ENCODE results near the gene SLC22A5. TPM values are rescaled to one million over a fixed set of nuclear protein-coding genes. Genes with fewer than 3 reads are reported as not detected.

Gene SLC22A5
- total and polyA plus RNA-seq, 10 of the 15 experiments (the other 5 are each of a cell fraction or from before 2014, with no cell fraction given) = 1.1 to 4.4 (median 2.3) TPM

DNA sequence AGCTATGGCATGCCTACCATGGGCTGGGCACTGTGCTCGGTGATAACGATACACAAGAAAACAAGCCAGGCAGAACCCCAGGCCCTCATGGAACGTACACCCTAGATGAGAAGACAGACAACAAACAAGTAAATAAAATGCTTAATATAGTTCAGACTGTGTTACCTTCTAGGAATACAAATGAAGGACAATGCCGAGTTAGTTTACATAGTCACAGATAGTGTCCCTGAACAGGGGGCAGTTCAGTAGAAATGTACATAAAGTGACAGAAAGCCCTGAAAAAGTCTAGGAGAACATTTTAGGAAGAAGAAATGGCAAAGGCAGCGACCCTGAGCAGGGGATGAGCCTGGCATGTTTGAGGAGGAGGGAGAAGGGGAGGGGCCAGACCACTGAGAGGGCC lies 21.7 kb downstream of the SLC22A5 start:
- H2AFZ ChIP-seq (ENCODE audit: control insufficient read depth, low read depth, low read length) = no peak overlapping the region
- ChIA-PET CTCF (interaction anchor here (0.7 to 22.4 kb wide), 6 partner anchors 15 to 153 kb away, joined by 3 to 481 read pairs (median 4); no protein-coding TSS in a partner anchor), POLR2A (interaction anchor here (1.1 to 1.3 kb wide), 2 partner anchors 15 to 114 kb away, joined by 3 read pairs; no protein-coding TSS in a partner anchor), RAD21 (ENCODE audit: unreplicated experiment) (interaction anchor here (0.7 to 2.0 kb wide), 3 partner anchors 20 to 114 kb away, joined by 3 to 11 read pairs (median 3); no protein-coding TSS in a partner anchor), SMC1A (ENCODE audit: uncharacterized antibody, unreplicated experiment) (interaction anchor here (1.2 to 16.0 kb wide), 4 partner anchors 19 to 110 kb away, joined by 3 to 340 read pairs (median 26); no protein-coding TSS in a partner anchor)
- peaks cover 23% of the 10 kb centered on the region for H3K4me1 ChIP-seq (ENCODE audit: control insufficient read depth, insufficient read depth, low read length)
- no peak overlapping the region for H3K4me3 ChIP-seq
- no TSS peak for BruUV-seq (replicated peaks)
- H3K27me3 ChIP-seq (replicated peaks in 1 of 2; ENCODE audit: control insufficient read depth in 2 of 2, insufficient read depth in 2 of 2, low read length in 1 of 2) = no peaks in the 10 kb centered on the region
- in situ Hi-C loops (cut with MboI) = no loop called here
- no peak overlapping the region for H3K27ac ChIP-seq (ENCODE audit: control insufficient read depth, insufficient read depth)
- intact Hi-C loops (cut with micrococcal nuclease; ENCODE audit: unreplicated experiment) = no loop called here
- no peak overlapping the region for H3K9ac ChIP-seq (ENCODE audit: control insufficient read depth, insufficient read depth, low read length)
- ATAC-seq = no peak
- no peak for DNase-seq (ENCODE audit: low read depth, low spot score)
- FAIRE-seq = no peak
- H3K9me3 ChIP-seq (replicated peaks; ENCODE audit: control insufficient read depth, insufficient read depth, low read length) = no peaks in the 10 kb centered on the region
- no peak for TF ChIP-seq HDGF (IDR thresholded peaks at IDR 0.05)
- no peak for TF ChIP-seq STAT1 (conservative IDR thresholded peaks at IDR 0.05)
- no peak for TF ChIP-seq SREBF2 (IDR thresholded peaks at IDR 0.05; ENCODE audit: low read length)
- TF ChIP-seq PAX8 (IDR thresholded peaks at IDR 0.05) = no peak
- no peak for TF ChIP-seq BCL11A (IDR thresholded peaks at IDR 0.05; ENCODE audit: low read depth, low read length)
- TF ChIP-seq, protein P1, sequence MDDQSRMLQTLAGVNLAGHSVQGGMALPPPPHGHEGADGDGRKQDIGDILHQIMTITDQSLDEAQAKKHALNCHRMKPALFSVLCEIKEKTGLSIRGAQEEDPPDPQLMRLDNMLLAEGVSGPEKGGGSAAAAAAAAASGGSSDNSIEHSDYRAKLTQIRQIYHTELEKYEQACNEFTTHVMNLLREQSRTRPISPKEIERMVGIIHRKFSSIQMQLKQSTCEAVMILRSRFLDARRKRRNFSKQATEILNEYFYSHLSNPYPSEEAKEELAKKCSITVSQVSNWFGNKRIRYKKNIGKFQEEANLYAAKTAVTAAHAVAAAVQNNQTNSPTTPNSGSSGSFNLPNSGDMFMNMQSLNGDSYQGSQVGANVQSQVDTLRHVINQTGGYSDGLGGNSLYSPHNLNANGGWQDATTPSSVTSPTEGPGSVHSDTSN (IDR thresholded peaks at IDR 0.05; ENCODE audit: insufficient replicate concordance, low read depth, low read length) = no peak
- no peak for TF ChIP-seq RFX5 (IDR thresholded peaks at IDR 0.05; ENCODE audit: low read depth, low read length)
- no peak for TF ChIP-seq SUPT20H (IDR thresholded peaks at IDR 0.05; ENCODE audit: borderline replicate concordance, control insufficient read depth, low read depth, low read length)
- TF ChIP-seq, protein P2, sequence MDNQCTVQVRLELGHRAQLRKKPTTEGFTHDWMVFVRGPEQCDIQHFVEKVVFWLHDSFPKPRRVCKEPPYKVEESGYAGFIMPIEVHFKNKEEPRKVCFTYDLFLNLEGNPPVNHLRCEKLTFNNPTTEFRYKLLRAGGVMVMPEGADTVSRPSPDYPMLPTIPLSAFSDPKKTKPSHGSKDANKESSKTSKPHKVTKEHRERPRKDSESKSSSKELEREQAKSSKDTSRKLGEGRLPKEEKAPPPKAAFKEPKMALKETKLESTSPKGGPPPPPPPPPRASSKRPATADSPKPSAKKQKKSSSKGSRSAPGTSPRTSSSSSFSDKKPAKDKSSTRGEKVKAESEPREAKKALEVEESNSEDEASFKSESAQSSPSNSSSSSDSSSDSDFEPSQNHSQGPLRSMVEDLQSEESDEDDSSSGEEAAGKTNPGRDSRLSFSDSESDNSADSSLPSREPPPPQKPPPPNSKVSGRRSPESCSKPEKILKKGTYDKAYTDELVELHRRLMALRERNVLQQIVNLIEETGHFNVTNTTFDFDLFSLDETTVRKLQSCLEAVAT (IDR thresholded peaks at IDR 0.05) = no peak
- no peak for TF ChIP-seq MTA2 (IDR thresholded peaks at IDR 0.05; ENCODE audit: low read depth)
- no peak for TF ChIP-seq POLR2AphosphoS5 (IDR thresholded peaks at IDR 0.05; ENCODE audit: low read length)
- TF ChIP-seq RELA (IDR thresholded peaks at IDR 0.05; ENCODE audit: borderline replicate concordance, partially characterized antibody) = no peak
- TF ChIP-seq, protein P3, sequence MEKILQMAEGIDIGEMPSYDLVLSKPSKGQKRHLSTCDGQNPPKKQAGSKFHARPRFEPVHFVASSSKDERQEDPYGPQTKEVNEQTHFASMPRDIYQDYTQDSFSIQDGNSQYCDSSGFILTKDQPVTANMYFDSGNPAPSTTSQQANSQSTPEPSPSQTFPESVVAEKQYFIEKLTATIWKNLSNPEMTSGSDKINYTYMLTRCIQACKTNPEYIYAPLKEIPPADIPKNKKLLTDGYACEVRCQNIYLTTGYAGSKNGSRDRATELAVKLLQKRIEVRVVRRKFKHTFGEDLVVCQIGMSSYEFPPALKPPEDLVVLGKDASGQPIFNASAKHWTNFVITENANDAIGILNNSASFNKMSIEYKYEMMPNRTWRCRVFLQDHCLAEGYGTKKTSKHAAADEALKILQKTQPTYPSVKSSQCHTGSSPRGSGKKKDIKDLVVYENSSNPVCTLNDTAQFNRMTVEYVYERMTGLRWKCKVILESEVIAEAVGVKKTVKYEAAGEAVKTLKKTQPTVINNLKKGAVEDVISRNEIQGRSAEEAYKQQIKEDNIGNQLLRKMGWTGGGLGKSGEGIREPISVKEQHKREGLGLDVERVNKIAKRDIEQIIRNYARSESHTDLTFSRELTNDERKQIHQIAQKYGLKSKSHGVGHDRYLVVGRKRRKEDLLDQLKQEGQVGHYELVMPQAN (conservative IDR thresholded peaks at IDR 0.05) = no peak
- no peak for TF ChIP-seq ZNF622 (IDR thresholded peaks at IDR 0.05)
- TF ChIP-seq, protein P4, sequence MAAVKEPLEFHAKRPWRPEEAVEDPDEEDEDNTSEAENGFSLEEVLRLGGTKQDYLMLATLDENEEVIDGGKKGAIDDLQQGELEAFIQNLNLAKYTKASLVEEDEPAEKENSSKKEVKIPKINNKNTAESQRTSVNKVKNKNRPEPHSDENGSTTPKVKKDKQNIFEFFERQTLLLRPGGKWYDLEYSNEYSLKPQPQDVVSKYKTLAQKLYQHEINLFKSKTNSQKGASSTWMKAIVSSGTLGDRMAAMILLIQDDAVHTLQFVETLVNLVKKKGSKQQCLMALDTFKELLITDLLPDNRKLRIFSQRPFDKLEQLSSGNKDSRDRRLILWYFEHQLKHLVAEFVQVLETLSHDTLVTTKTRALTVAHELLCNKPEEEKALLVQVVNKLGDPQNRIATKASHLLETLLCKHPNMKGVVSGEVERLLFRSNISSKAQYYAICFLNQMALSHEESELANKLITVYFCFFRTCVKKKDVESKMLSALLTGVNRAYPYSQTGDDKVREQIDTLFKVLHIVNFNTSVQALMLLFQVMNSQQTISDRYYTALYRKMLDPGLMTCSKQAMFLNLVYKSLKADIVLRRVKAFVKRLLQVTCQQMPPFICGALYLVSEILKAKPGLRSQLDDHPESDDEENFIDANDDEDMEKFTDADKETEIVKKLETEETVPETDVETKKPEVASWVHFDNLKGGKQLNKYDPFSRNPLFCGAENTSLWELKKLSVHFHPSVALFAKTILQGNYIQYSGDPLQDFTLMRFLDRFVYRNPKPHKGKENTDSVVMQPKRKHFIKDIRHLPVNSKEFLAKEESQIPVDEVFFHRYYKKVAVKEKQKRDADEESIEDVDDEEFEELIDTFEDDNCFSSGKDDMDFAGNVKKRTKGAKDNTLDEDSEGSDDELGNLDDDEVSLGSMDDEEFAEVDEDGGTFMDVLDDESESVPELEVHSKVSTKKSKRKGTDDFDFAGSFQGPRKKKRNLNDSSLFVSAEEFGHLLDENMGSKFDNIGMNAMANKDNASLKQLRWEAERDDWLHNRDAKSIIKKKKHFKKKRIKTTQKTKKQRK (IDR thresholded peaks at IDR 0.05; ENCODE audit: low read depth, low read length) = no peak
- no peak for TF ChIP-seq EZH2 (IDR thresholded peaks at IDR 0.05; ENCODE audit: borderline replicate concordance, control insufficient read depth, low read depth, low read length)
- TF ChIP-seq LARP7 (IDR thresholded peaks at IDR 0.05) = no peak
- no peak for TF ChIP-seq CBX3 (IDR thresholded peaks at IDR 0.05; ENCODE audit: borderline replicate concordance, low read depth)
- no peaks in the 10 kb centered on the region for H3K79me2 ChIP-seq (ENCODE audit: control insufficient read depth, insufficient read depth, low read length)
- H4K20me1 ChIP-seq (ENCODE audit: control insufficient read depth, insufficient read depth) = no peaks in the 10 kb centered on the region
- WGBS (ENCODE audit: insufficient coverage, insufficient replicate concordance, low lambda C conversion rate, missing lambda C conversion rate) = 77% methylated on average over 5 of the region's 5 CpGs
- H3K36me3 ChIP-seq (ENCODE audit: control insufficient read depth in 2 of 2, insufficient read depth in 2 of 2, low read length in 1 of 2) = no peaks in the 10 kb centered on the region
- H3K4me2 ChIP-seq (ENCODE audit: control insufficient read depth, insufficient read depth) = no peak overlapping the region

All from GM12878 (cell line).